ENCODE data around the gene FGF3.

Gene FGF3

DNA sequence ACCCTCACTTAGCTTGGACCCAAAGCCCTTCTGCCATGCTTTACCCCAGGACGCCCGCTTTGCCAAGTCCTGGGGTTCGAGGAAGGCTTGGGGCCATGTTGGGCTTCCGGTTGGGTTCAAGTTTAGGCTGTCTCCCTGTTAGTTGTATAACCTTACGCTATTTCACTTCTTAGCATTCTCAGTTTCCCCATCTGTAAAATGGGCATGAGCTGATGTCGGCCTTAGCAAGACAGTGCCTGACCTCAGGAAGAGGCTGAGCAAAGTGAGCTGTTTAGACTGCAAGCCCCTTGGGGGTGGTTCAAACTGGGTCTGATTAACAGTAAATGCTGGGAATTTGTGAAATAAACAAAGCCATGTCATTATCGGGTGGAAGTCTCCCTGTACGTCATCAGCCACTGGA is 40.8 kb downstream of the FGF3 start:
- no peak for DNase-seq (ENCODE audit: low read depth)
- H3K4me3 ChIP-seq (ENCODE audit: low read depth, low read length), result no peak overlapping the region
- TF ChIP-seq CTCF (IDR thresholded peaks at IDR 0.05; ENCODE audit: low read depth, low read length) (no peak), POLR2A (IDR thresholded peaks at IDR 0.05; ENCODE audit: extremely low read depth, insufficient read length) (no peak), MYC (IDR thresholded peaks at IDR 0.05; ENCODE audit: low read depth, low read length) (no peak)
- TF ChIP-seq, protein P1, sequence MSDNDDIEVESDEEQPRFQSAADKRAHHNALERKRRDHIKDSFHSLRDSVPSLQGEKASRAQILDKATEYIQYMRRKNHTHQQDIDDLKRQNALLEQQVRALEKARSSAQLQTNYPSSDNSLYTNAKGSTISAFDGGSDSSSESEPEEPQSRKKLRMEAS (IDR thresholded peaks at IDR 0.05; ENCODE audit: low read depth, low read length), result no peak

DNA sequence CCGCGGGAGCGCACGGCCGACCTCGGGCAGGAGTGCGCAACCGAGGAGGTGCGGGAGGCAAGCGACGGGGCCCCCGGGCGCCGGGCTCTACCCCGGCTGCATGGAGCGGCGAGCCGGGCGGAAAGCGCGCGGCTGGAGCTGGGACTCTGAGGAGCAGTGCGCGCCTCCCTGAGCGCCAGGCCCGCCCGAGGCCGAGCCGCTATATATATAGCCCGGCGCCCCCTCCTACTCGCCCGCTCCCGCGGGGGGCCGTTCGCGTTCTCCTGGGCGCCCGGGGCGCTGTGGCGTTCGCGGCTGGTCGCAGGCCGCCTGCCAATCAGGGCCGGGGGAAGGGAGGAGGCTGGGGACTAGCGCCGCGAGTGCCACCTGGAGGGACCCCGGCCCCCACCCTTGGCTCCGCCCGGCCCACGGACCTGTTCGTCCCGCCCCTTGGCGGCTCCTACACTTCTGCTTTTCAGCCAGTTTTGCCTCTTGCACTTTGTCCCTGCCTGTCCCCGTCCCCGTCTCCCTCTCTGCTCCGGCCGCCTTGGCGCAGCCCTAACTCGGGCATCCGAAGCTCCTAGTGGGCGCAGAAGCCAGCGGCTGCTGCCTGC is 44.0 kb downstream of the FGF3 start, which contains the start of gene FGF4:
Gene FGF4 (minus strand): TSS at position 179 of the 593 bp plus-strand sequence. CDS start 257 bp downstream, outside the sequence.
- H3K4me3 ChIP-seq (ENCODE audit: low read depth, low read length), result no peak within 1 kb of the TSS
- TF ChIP-seq, protein P1 (IDR thresholded peaks at IDR 0.05; ENCODE audit: low read depth, low read length), result no peak
- TF ChIP-seq CTCF (IDR thresholded peaks at IDR 0.05; ENCODE audit: low read depth, low read length) (no peak), POLR2A (IDR thresholded peaks at IDR 0.05; ENCODE audit: extremely low read depth, insufficient read length) (no peak), MYC (IDR thresholded peaks at IDR 0.05; ENCODE audit: low read depth, low read length) (no peak)
- no peak for DNase-seq (ENCODE audit: low read depth)

- no peak for DNase-seq (ENCODE audit: low read depth)
- H3K4me3 ChIP-seq (ENCODE audit: low read depth, low read length), result no peak overlapping the region
- no peak for TF ChIP-seq MYC (IDR thresholded peaks at IDR 0.05; ENCODE audit: low read depth, low read length)
- TF ChIP-seq CTCF (IDR thresholded peaks at IDR 0.05; ENCODE audit: low read depth, low read length), result no peak
- TF ChIP-seq POLR2A (IDR thresholded peaks at IDR 0.05; ENCODE audit: extremely low read depth, insufficient read length), result no peak
Observed at GRCh38 chr11:69774354-69775162, 44.7 kb downstream of the FGF3 start.

DNA sequence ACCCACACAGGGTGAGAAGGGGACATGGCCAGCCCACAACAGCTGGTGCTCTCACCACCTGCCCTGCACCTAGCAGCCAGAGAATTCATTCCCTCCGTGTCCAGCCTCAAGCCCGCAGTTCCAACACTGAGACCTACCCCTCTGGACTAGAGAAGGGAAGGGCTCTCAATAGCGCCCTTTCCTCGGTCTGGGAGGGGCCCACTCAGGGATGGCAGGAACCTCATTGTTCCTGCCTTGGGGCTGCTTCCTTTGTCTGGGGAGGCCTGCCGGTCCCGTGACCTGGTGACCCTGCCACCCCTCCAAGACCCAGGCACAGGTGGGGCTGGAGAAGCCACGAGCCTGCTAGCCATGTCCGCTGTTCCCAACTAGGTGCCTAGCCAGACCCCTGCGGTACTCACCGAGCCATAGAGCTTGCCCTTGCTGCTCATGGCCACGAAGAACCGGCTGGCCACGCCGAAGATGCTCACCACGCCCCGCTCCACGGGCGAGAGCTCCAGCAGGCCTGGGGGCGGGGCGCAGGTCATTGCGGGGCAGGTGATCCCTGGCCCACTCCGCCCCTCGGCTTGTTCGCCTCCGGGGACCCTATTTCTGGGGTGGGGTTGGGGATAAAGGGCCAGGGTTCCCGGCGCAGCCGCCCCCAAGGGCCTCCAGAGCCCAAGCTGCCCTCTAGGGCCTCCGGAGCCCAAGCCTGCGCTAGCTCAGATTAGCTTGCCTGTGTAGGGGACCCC is 45.4 kb downstream of the FGF3 start:
- TF ChIP-seq CTCF (IDR thresholded peaks at IDR 0.05; ENCODE audit: low read depth, low read length), result no peak
- TF ChIP-seq MYC (IDR thresholded peaks at IDR 0.05; ENCODE audit: low read depth, low read length), result no peak
- TF ChIP-seq POLR2A (IDR thresholded peaks at IDR 0.05; ENCODE audit: extremely low read depth, insufficient read length), result no peak
- TF ChIP-seq, protein P1 (IDR thresholded peaks at IDR 0.05; ENCODE audit: low read depth, low read length), result no peak
- H3K4me3 ChIP-seq (ENCODE audit: low read depth, low read length), result no peak overlapping the region
- no peak for DNase-seq (ENCODE audit: low read depth)

DNA sequence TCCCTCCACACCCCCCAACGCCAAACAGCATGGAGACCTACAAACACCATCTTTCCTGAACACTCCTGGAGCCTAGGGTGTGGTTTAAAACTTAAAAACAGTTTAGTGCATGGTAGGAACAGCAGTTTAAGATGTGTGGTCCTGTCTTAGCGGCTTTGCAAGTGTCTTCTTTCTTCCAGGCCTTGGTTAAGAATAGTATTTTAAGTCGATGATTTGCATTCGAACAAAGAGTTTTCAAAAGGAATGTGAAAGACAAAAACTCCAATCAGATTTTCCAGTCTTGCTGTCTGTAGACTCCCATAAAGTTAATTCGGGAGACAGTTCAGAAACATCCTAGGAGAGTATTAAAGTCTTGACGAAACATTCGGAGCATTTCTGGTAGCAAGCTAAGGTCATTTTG is 47.8 kb downstream of the FGF3 start:
- no peak overlapping the region for H3K4me3 ChIP-seq (ENCODE audit: low read depth, low read length)
- DNase-seq (ENCODE audit: low read depth), result no peak
- TF ChIP-seq, protein P1 (IDR thresholded peaks at IDR 0.05; ENCODE audit: low read depth, low read length), result no peak
- no peak for TF ChIP-seq MYC (IDR thresholded peaks at IDR 0.05; ENCODE audit: low read depth, low read length)
- TF ChIP-seq CTCF (IDR thresholded peaks at IDR 0.05; ENCODE audit: low read depth, low read length), result no peak
- no peak for TF ChIP-seq POLR2A (IDR thresholded peaks at IDR 0.05; ENCODE audit: extremely low read depth, insufficient read length)

All from NB4 (cell line).